H9 (cell line): Measurements from ENCODE around the gene C1orf116. TPM values are rescaled to one million over a fixed set of nuclear protein-coding genes. Genes with fewer than 3 reads are reported as not detected.

Experiments used
- DNase-seq: peaks from one replicate; pipeline ENCODE4 v3.0.0-alpha.2; 2017
- H2AFZ ChIP-seq: one replicate; pipeline ENCODE4 v1.6.1; 2013; ENCODE audit warnings: mild to moderate bottlenecking, low read length, control low read depth, moderate library complexity
- H2AK5ac ChIP-seq: 2 replicates; pipeline ENCODE4 v1.6.1; 2013; ENCODE audit warnings: low read length, control low read depth, mixed read lengths; ENCODE audit not compliant: insufficient read length
- H2BK120ac ChIP-seq: one replicate; pipeline ENCODE4 v1.6.1; 2013; ENCODE audit warnings: low read depth, mild to moderate bottlenecking, low read length, control low read depth, inconsistent platforms; ENCODE audit not compliant: poor library complexity, severe bottlenecking
- H2BK12ac ChIP-seq: 2 replicates; pipeline ENCODE4 v1.6.1; 2013; ENCODE audit warnings: low read length, control low read depth, mixed read lengths, low read depth; ENCODE audit not compliant: insufficient read length
- H2BK15ac ChIP-seq: 2 replicates; pipeline ENCODE4 v1.6.1; 2013; ENCODE audit warnings: low read depth, low read length, control low read depth
- H2BK20ac ChIP-seq: one replicate; pipeline ENCODE4 v1.6.1; 2013; ENCODE audit warnings: low read depth, mild to moderate bottlenecking, low read length, control low read depth, inconsistent platforms; ENCODE audit not compliant: poor library complexity, severe bottlenecking
- H2BK5ac ChIP-seq: 2 replicates; pipeline ENCODE4 v1.6.1; 2013; ENCODE audit warnings: low read length, control low read depth, mixed read lengths; ENCODE audit not compliant: insufficient read length
- H3K14ac ChIP-seq: 2 replicates; pipeline ENCODE4 v1.6.1; 2013; ENCODE audit warnings: low read length, control low read depth; ENCODE audit not compliant: insufficient read depth
- H3K18ac ChIP-seq: 2 replicates; pipeline ENCODE4 v1.6.1; 2013; ENCODE audit warnings: low read depth, mild to moderate bottlenecking, mixed read lengths, low read length, control low read depth; ENCODE audit not compliant: insufficient read length
- H3K23ac ChIP-seq: 2 replicates; pipeline ENCODE4 v1.6.1; 2013; ENCODE audit warnings: low read length, control low read depth, mixed read lengths, low read depth; ENCODE audit not compliant: insufficient read length
- H3K23me2 ChIP-seq: 2 replicates; pipeline ENCODE4 v1.6.1; 2013; ENCODE audit warnings: low read depth, mild to moderate bottlenecking, mixed read lengths, low read length, control low read depth; ENCODE audit not compliant: insufficient read length, poor library complexity, severe bottlenecking
- H3K27ac ChIP-seq: 2 replicates; pipeline ENCODE4 v1.5.1; 2013; ENCODE audit warnings: low read length, control low read depth, mixed read lengths, low read depth; ENCODE audit not compliant: insufficient read length
- H3K27me3 ChIP-seq: 2 replicates; pipeline ENCODE4 v1.6.1; 2013; ENCODE audit warnings: low read length, control low read depth, inconsistent platforms; ENCODE audit not compliant: insufficient read depth
- H3K4ac ChIP-seq: 2 replicates; pipeline ENCODE4 v1.6.1; 2013; ENCODE audit warnings: low read depth, mild to moderate bottlenecking, control low read depth, inconsistent platforms, low read length, moderate library complexity
- H3K4me1 ChIP-seq: 2 replicates; pipeline ENCODE4 v1.6.1; 2013; ENCODE audit warnings: low read length, control low read depth, inconsistent platforms; ENCODE audit not compliant: insufficient read depth
- H3K4me2 ChIP-seq: 2 replicates; pipeline ENCODE4 v1.6.1; 2013; ENCODE audit warnings: low read length, control low read depth, mixed read lengths; ENCODE audit not compliant: insufficient read length, insufficient read depth
- H3K56ac ChIP-seq: 2 replicates; pipeline ENCODE4 v1.6.1; 2013; ENCODE audit warnings: low read depth, mild to moderate bottlenecking, mixed read lengths, low read length, control low read depth; ENCODE audit not compliant: insufficient read length
- H3K79me1 ChIP-seq: 2 replicates; pipeline ENCODE4 v1.6.1; 2013; ENCODE audit warnings: low read depth, mild to moderate bottlenecking, moderate library complexity, low read length, control low read depth, inconsistent platforms; ENCODE audit not compliant: insufficient read depth, poor library complexity, severe bottlenecking
- H3K79me2 ChIP-seq: 2 replicates; pipeline ENCODE4 v1.6.1; 2013; ENCODE audit warnings: low read length, control low read depth, inconsistent platforms; ENCODE audit not compliant: insufficient read depth
- H3K9ac ChIP-seq: 2 replicates; pipeline ENCODE4 v1.6.1; 2013; ENCODE audit warnings: low read length, control low read depth, mixed read lengths; ENCODE audit not compliant: insufficient read length; ENCODE audit errors: extremely low read depth
- H3K9me3 ChIP-seq: one replicate; pipeline ENCODE4 v1.6.1; 2013; ENCODE audit warnings: low read depth, low read length, inconsistent platforms; ENCODE audit not compliant: control insufficient read depth
- H3T11ph ChIP-seq: one replicate; pipeline ENCODE4 v1.6.1; 2013; ENCODE audit warnings: mild to moderate bottlenecking, low read length, control low read depth, inconsistent platforms
- H4K20me1 ChIP-seq: one replicate; pipeline ENCODE4 v1.6.1; 2013; ENCODE audit not compliant: control insufficient read depth, insufficient read length, insufficient read depth
- H4K5ac ChIP-seq: 2 replicates; pipeline ENCODE4 v1.6.1; 2013; ENCODE audit warnings: low read depth, mild to moderate bottlenecking, mixed read lengths, low read length, control low read depth; ENCODE audit not compliant: insufficient read length
- H4K8ac ChIP-seq: replicated peaks from 2 replicates; pipeline ENCODE4 v1.6.1; 2013; ENCODE audit warnings: low read length, control low read depth, mixed read lengths, low read depth; ENCODE audit not compliant: insufficient read length
- H4K91ac ChIP-seq: 2 replicates; pipeline ENCODE4 v1.6.1; 2013; ENCODE audit warnings: low read depth, mild to moderate bottlenecking, moderate library complexity, mixed read lengths, low read length, control low read depth; ENCODE audit not compliant: insufficient read length
- H3K27ac Mint-ChIP-seq, 3 experiments: 2 replicates in 2 of 3; 3 replicates in 1 of 3; pipeline ENCODE4 v1.8.0; 2020 to 2021; ENCODE audit warnings: mixed read lengths in 3 of 3, mild to moderate bottlenecking in 1 of 3, moderate library complexity in 1 of 3
- H3K27me3 Mint-ChIP-seq: 2 replicates; pipeline ENCODE4 v1.8.0; 2021; ENCODE audit warnings: low read depth, mild to moderate bottlenecking, moderate library complexity, mixed read lengths
- H3K36me3 Mint-ChIP-seq, 3 experiments: 2 replicates in 2 of 3; 3 replicates in 1 of 3; pipeline ENCODE4 v1.8.0; 2020 to 2021; ENCODE audit warnings: low read depth in 3 of 3, mixed read lengths in 3 of 3; ENCODE audit not compliant: insufficient read depth in 1 of 3
- H3K4me1 Mint-ChIP-seq, 2 experiments: 2 replicates each; pipeline ENCODE4 v1.8.0; 2020; ENCODE audit warnings: mixed read lengths in 2 of 2
- H3K4me3 Mint-ChIP-seq, 2 experiments: 2 replicates in 1 of 2; 3 replicates in 1 of 2; pipeline ENCODE4 v1.8.0; 2020 to 2021; ENCODE audit warnings: mild to moderate bottlenecking in 2 of 2, mixed read lengths in 2 of 2, moderate library complexity in 1 of 2
- H3K9me3 Mint-ChIP-seq, 2 experiments: 2 replicates in 1 of 2; 3 replicates in 1 of 2; pipeline ENCODE4 v1.8.0; 2020; ENCODE audit warnings: mild to moderate bottlenecking in 2 of 2, mixed read lengths in 2 of 2, moderate library complexity in 1 of 2
- CTCF ChIP-seq: fragments of 200-600 bp; sonication (generic); conservative IDR thresholded peaks from 3 replicates; pipeline ENCODE4 v1.8.0; 2021; ENCODE audit warnings: antibody characterized with exemption, mild to moderate bottlenecking
- WGBS: extraction: QIAGEN DNeasy Blood & Tissue Kit; methylation state at CpG from one replicate; pipeline ENCODE4 v1.1.7; 2013; ENCODE audit warnings: missing lambda C conversion rate, low lambda C conversion rate, mixed read lengths; ENCODE audit not compliant: insufficient read length; ENCODE audit errors: extremely low coverage; 5-methylcytosine and 5-hydroxymethylcytosine counted together
- total RNA-seq: library from RNA; stranded (reverse); gene quantifications from 2 replicates; pipeline ENCODE4 v1.2.1, GENCODE V29; 2021

C1orf116 gene
- total RNA-seq, 1 experiment from 2014 or later = 0.48 TPM

GRCh38 chr1:207071426-207071825, 38.9 kb upstream of the C1orf116 start:
- Histone ChIP-seq H3K79me1 (no peaks in the 10 kb centered on the region), H3K23me2 (no peaks in the 10 kb centered on the region), H2BK15ac (no peak overlapping the region), H3K18ac (no peak overlapping the region), H3T11ph (no peak overlapping the region), H2BK5ac (no peak overlapping the region), H4K5ac (no peak overlapping the region), H2BK120ac (no peak overlapping the region), H2AFZ (no peak overlapping the region), H3K23ac (no peak overlapping the region), H4K8ac (no peak overlapping the region), H4K20me1 (no peaks in the 10 kb centered on the region), H3K56ac (no peak overlapping the region), H4K91ac (no peak overlapping the region), H3K14ac (no peak overlapping the region), H3K4me1 (no peaks in the 10 kb centered on the region), H2BK12ac (no peak overlapping the region), H2BK20ac (no peak overlapping the region), H3K79me2 (no peaks in the 10 kb centered on the region), H2AK5ac (no peak overlapping the region), H3K27me3 (no peaks in the 10 kb centered on the region), H3K4me2 (no peak overlapping the region), H3K4ac (no peak overlapping the region), H3K9ac (no peak overlapping the region), H3K9me3 (no peaks in the 10 kb centered on the region), H3K27ac (no peak overlapping the region)
- WGBS = no CpG with 5 or more reads among the region's 6 CpGs
- no peak for TF ChIP-seq CTCF
- Mint-ChIP-seq H3K4me1 (no peaks in the 10 kb centered on the region), H3K36me3 (peaks cover 4 to 26% (median 22%) of the 10 kb centered on the region in 3 experiments; a peak in 6 of 7 replicates), H3K27me3 (no peaks in the 10 kb centered on the region), H3K9me3 (no peaks in the 10 kb centered on the region), H3K4me3 (no peak overlapping the region), H3K27ac (no peak overlapping the region)
- DNase-seq = no peak
